Naive thymus-derived CD4-positive, alpha-beta T cell (primary cell): ENCODE measurements around the gene NAA15. TPM values are rescaled to one million over a fixed set of nuclear protein-coding genes. Genes with fewer than 3 reads are reported as not detected.

Experiments
- ATAC-seq: fragments of 150-1000 bp; cut with Tn5 transposase; 2 replicates; pipeline ENCODE4 v1.10.0; 2021; ENCODE audit warnings: mild to moderate bottlenecking, moderate library complexity
- CTCF ChIA-PET: fragments of 350-600 bp; sonication (Branson Sonifier 250); formaldehyde crosslinking; loops from one replicate; lab custom pipeline; 2021; ENCODE audit warnings: antibody characterized with exemption; lab: Charles Lee
- POLR2A ChIA-PET: fragments of 350-600 bp; sonication (Branson Sonifier 250); formaldehyde crosslinking; loops from one replicate; lab custom pipeline; 2021; ENCODE audit warnings: antibody characterized with exemption, inconsistent platforms; lab: Charles Lee
- DNase-seq, 9 donors: peaks; one replicate each; pipeline versions ENCODE4 v3.0.0 to v3.0.0-alpha.2; 2020 to 2022; ENCODE audit warnings: mixed read lengths in 1 of 9
- H3K27ac ChIP-seq: one replicate; pipeline ENCODE4 v1.7.0; 2013; ENCODE audit warnings: mild to moderate bottlenecking, low read depth, low read length, moderate library complexity
- H3K27me3 ChIP-seq, 2 donors: one replicate each; pipeline ENCODE4 v1.7.0; 2013; ENCODE audit warnings: low read length in 2 of 2, mild to moderate bottlenecking in 2 of 2, moderate library complexity in 2 of 2; ENCODE audit not compliant: control insufficient read depth in 2 of 2, insufficient read depth in 2 of 2
- H3K36me3 ChIP-seq, 3 experiments: 1 replicate in 2 of 3; 2 replicates in 1 of 3; pipeline ENCODE4 v1.7.0; 2013; ENCODE audit warnings: low read length in 3 of 3, mild to moderate bottlenecking in 3 of 3, moderate library complexity in 1 of 3; ENCODE audit not compliant: insufficient read depth in 3 of 3, control insufficient read depth in 2 of 3
- H3K4me1 ChIP-seq, 2 donors: one replicate each; pipeline ENCODE4 v1.7.0; 2013; ENCODE audit warnings: low read length in 2 of 2, mild to moderate bottlenecking in 2 of 2, moderate library complexity in 1 of 2; ENCODE audit not compliant: control insufficient read depth in 2 of 2, insufficient read depth in 2 of 2
- H3K4me3 ChIP-seq: 2 replicates; pipeline ENCODE4 v1.7.0; 2013; ENCODE audit warnings: mild to moderate bottlenecking, low read length
- H3K9me3 ChIP-seq, 3 experiments: 1 replicate in 2 of 3; 2 replicates in 1 of 3; pipeline ENCODE4 v1.7.0; 2013; ENCODE audit warnings: low read length in 3 of 3; ENCODE audit not compliant: control insufficient read depth in 2 of 3
- H3K27ac Mint-ChIP-seq, 9 donors: one replicate each; pipeline ENCODE4 v1.8.0; 2020 to 2022; ENCODE audit warnings: mixed read lengths in 9 of 9, mild to moderate bottlenecking in 8 of 9, moderate library complexity in 5 of 9, inconsistent platforms in 2 of 9
- H3K27me3 Mint-ChIP-seq, 5 donors: one replicate each; pipeline ENCODE4 v1.8.0; 2021 to 2022; ENCODE audit warnings: mixed read lengths in 5 of 5, mild to moderate bottlenecking in 1 of 5
- H3K36me3 Mint-ChIP-seq, 5 donors: one replicate each; pipeline ENCODE4 v1.8.0; 2020 to 2022; ENCODE audit warnings: mixed read lengths in 5 of 5, mild to moderate bottlenecking in 3 of 5, inconsistent platforms in 1 of 5
- H3K4me1 Mint-ChIP-seq, 7 donors: one replicate each; pipeline ENCODE4 v1.8.0; 2020 to 2022; ENCODE audit warnings: mixed read lengths in 7 of 7, mild to moderate bottlenecking in 3 of 7, inconsistent platforms in 1 of 7
- H3K4me3 Mint-ChIP-seq, 10 donors: one replicate each; pipeline ENCODE4 v1.8.0; 2020 to 2022; ENCODE audit warnings: mild to moderate bottlenecking in 10 of 10, mixed read lengths in 10 of 10, moderate library complexity in 6 of 10, inconsistent platforms in 2 of 10
- H3K9me3 Mint-ChIP-seq, 11 donors: one replicate each; pipeline ENCODE4 v1.8.0; 2020 to 2022; ENCODE audit warnings: mixed read lengths in 11 of 11, mild to moderate bottlenecking in 4 of 11, inconsistent platforms in 1 of 11, moderate library complexity in 1 of 11
- intact Hi-C, 2 donors: fragments of 100-400 bp; cut with micrococcal nuclease; formaldehyde crosslinking; loops; one replicate each; pipeline ENCODE4 v1.15.1; 2023
- polyA plus RNA-seq, 2 donors: library from polyadenylated mRNA; unstranded; fragments of 300-500 nt; fragmentation: Illumina TruSeq; gene quantifications; one replicate each; pipeline ENCODE4 v1.2.3, GENCODE V29; 2021
- total RNA-seq, 6 experiments: library from RNA in 5 of 6; stranded (reverse) in 5 of 6; gene quantifications; 1 replicate in 5 of 6; 2 replicates in 1 of 6; pipeline ENCODE4 v1.2.3 and lab custom pipeline; 2021 to 2026

NAA15 gene
- total and polyA plus RNA-seq, 7 experiments from 2014 or later = 35.7 to 67.4 (median 45.3) TPM

DNA sequence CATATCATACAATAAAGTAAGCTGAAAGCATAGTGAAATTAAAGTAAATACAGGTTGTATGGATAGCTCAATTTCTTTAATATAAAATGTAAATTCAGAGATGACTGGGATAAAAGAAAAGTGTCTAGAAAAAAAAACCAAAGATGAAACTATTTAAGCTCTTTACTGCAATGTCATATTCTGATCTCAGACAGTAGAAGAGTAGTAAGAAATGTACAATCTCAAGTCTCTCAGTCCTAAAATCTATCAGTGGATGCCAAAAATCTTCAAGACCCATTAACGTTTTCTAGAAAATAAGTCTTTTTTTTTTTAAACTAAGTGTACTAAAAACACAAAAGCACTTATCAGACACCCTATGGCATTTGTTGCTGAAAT is 35.1 kb upstream of the NAA15 start:
- H3K9me3 ChIP-seq = no peaks in the 10 kb centered on the region
- ATAC-seq = no peak
- H3K36me3 ChIP-seq = no peaks in the 10 kb centered on the region
- Mint-ChIP-seq H3K4me1 (peaks cover 9 to 20% (median 14%) of the 10 kb centered on the region in 7 donors), H3K4me3 (peak overlapping the region; percentile 58 to 93 (median 84)), H3K36me3 (no peaks in the 10 kb centered on the region), H3K27ac (peak overlapping the region in 5 of 9 donors; percentile 4 to 75 (median 43)), H3K9me3 (no peaks in the 10 kb centered on the region), H3K27me3 (peaks cover 0 to 22% (median 0%) of the 10 kb centered on the region in 5 donors)
- no peak for DNase-seq
- H3K27ac ChIP-seq = no peak overlapping the region
- ChIA-PET CTCF (interaction anchor here (0.6 to 1.6 kb wide), 3 partner anchors 9 to 233 kb away, joined by 3 to 6 read pairs (median 3); no protein-coding TSS in a partner anchor), POLR2A (interaction anchor here (0.6 to 0.7 kb wide), 6 partner anchors 19 to 183 kb away, joined by 3 to 8 read pairs (median 3); partner anchors contain the start of gene NAA15)
- H3K27me3 ChIP-seq = no peaks in the 10 kb centered on the region
- peaks cover 12 to 14% of the 10 kb centered on the region in 2 donors for H3K4me1 ChIP-seq
- intact Hi-C loops = loop anchor here (1.0 to 2.0 kb wide), 4 partner anchors 12 to 88 kb away; no protein-coding TSS in a partner anchor
- peak overlapping the region; percentile 42 for H3K4me3 ChIP-seq

DNA sequence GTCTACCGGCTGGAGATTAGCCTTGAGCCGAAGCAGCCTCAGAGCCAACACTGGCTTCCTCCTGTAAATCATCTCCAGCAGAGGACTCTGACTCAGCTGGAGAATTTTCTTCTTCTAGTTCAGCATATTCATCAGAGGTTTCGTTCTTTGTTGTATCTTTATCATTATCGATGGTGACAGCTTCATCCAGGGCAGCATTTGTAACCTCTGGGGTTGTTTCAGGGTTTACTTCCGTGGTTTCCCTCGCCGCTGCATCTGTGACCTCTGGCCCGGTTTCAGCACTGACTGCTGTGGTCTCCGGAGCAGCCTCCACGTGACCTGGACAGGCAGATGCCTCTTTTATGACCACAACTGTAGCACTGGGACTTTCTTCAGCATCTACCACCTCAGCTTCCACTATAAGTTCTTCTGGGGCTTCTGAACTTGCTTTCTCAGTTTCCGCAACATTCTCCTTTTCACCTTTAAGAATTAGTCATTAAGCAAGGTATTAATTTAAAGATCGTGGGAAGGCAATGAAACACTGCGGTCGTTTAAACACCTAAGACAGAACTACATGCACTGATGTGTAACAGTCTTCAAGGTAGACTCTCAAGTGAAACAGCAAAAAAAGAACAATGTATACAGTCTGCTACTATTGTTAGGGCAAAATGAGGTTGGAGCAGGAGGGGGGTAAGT is 34.6 kb upstream of the NAA15 start:
- ChIA-PET CTCF (interaction anchor here (0.6 to 1.6 kb wide), 3 partner anchors 10 to 233 kb away, joined by 3 to 6 read pairs (median 3); no protein-coding TSS in a partner anchor), POLR2A (interaction anchor here (0.6 to 0.7 kb wide), 3 partner anchors 29 to 38 kb away, joined by 3 to 8 read pairs (median 3); partner anchors contain the start of gene NAA15)
- no peak overlapping the region for H3K27ac ChIP-seq
- Mint-ChIP-seq H3K27me3 (peaks cover 0 to 18% (median 0%) of the 10 kb centered on the region in 5 donors), H3K9me3 (no peaks in the 10 kb centered on the region), H3K27ac (peak overlapping the region in 8 of 9 donors; percentile 4 to 86 (median 50)), H3K36me3 (no peaks in the 10 kb centered on the region), H3K4me1 (peaks cover 9 to 20% (median 14%) of the 10 kb centered on the region in 7 donors), H3K4me3 (peak overlapping the region; percentile 58 to 93 (median 84))
- no peaks in the 10 kb centered on the region for H3K36me3 ChIP-seq
- peak overlapping the region; percentile 42 for H3K4me3 ChIP-seq
- peak; percentile 96 for ATAC-seq
- H3K9me3 ChIP-seq = no peaks in the 10 kb centered on the region
- intact Hi-C loops = loop anchor here (1.0 to 2.0 kb wide), 4 partner anchors 12 to 88 kb away; no protein-coding TSS in a partner anchor
- H3K27me3 ChIP-seq = no peaks in the 10 kb centered on the region
- peak in 8 of 9 donors; percentile 14 to 72 (median 20) for DNase-seq
- H3K4me1 ChIP-seq = peaks cover 12 to 14% of the 10 kb centered on the region in 2 donors

DNA sequence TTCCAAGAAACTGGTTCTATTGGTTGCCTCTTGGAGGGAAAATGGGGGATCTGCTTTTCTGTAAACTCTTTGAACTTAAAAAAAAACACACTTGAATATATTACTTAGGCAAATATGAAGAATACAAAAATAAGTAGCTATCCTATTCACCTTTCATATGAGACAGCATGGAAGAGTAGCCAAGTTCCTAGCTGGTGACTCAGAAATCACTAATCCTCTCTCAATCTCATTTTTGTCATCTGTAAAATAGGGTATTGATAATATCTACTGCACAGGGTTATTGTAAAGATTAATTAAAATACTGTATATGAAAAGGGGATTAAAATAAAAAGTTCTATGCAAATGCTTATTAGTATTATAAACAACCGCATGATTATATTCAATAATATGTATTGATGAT is 34.0 kb upstream of the NAA15 start:
- H3K27me3 Mint-ChIP-seq = peaks cover 0 to 18% (median 0%) of the 10 kb centered on the region in 5 donors
- Histone ChIP-seq H3K4me3 (peak overlapping the region; percentile 42), H3K9me3 (no peaks in the 10 kb centered on the region), H3K27ac (no peak overlapping the region), H3K27me3 (no peaks in the 10 kb centered on the region), H3K36me3 (no peaks in the 10 kb centered on the region), H3K4me1 (peaks cover 12 to 14% of the 10 kb centered on the region in 2 donors)
- H3K4me1 Mint-ChIP-seq = peaks cover 9 to 20% (median 14%) of the 10 kb centered on the region in 7 donors
- H3K9me3 Mint-ChIP-seq = no peaks in the 10 kb centered on the region
- intact Hi-C loops = loop anchor here in 1 of 2 donors (2.0 kb wide), 1 partner anchor 28 kb away; no protein-coding TSS in a partner anchor
- ChIA-PET POLR2A (no interaction called here), CTCF (interaction anchor here (1.6 kb wide), 1 partner anchor 29 kb away, joined by 6 read pairs; no protein-coding TSS in a partner anchor)
- DNase-seq = no peak
- H3K27ac Mint-ChIP-seq = peak overlapping the region in 2 of 9 donors; percentile 63 to 75
- no peaks in the 10 kb centered on the region for H3K36me3 Mint-ChIP-seq
- ATAC-seq = no peak
- H3K4me3 Mint-ChIP-seq = peak overlapping the region in 7 of 10 donors; percentile 26 to 93 (median 85)

DNA sequence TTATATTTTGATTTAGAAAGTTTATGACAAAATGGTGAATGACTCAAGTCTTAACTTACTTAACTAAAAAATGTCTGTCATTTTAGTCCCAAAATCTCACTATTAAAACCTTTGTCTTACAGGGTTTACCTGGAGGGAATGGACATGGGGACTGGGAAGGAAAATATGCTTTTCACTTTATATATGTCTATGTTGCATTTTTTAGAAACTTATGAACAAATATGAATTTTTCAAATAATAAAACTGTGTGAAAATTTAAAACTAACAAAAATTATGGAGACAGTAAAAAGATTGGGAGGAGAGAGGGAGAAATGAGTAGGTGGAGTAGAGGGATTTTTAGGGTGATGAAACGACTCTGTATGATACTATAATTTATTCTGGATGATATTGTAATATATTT is 27.5 kb upstream of the NAA15 start:
- Histone ChIP-seq H3K4me1 (peaks cover 0 to 2% of the 10 kb centered on the region in 2 donors), H3K4me3 (no peak overlapping the region), H3K36me3 (no peaks in the 10 kb centered on the region), H3K27ac (no peak overlapping the region), H3K27me3 (peaks cover 3 to 9% of the 10 kb centered on the region in 2 donors), H3K9me3 (no peaks in the 10 kb centered on the region)
- DNase-seq (no peak), ATAC-seq (no peak)
- no peaks in the 10 kb centered on the region for H3K9me3 Mint-ChIP-seq
- intact Hi-C loops = no loop called here
- POLR2A ChIA-PET = no interaction called here
- peaks cover 2 to 7% (median 4%) of the 10 kb centered on the region in 7 donors for H3K4me1 Mint-ChIP-seq
- no peak overlapping the region for H3K4me3 Mint-ChIP-seq
- peaks cover 21 to 36% (median 31%) of the 10 kb centered on the region in 5 donors for H3K27me3 Mint-ChIP-seq
- H3K27ac Mint-ChIP-seq = no peak overlapping the region
- H3K36me3 Mint-ChIP-seq = peaks cover 0 to 4% (median 0%) of the 10 kb centered on the region in 5 donors
- CTCF ChIA-PET = no interaction called here

DNA sequence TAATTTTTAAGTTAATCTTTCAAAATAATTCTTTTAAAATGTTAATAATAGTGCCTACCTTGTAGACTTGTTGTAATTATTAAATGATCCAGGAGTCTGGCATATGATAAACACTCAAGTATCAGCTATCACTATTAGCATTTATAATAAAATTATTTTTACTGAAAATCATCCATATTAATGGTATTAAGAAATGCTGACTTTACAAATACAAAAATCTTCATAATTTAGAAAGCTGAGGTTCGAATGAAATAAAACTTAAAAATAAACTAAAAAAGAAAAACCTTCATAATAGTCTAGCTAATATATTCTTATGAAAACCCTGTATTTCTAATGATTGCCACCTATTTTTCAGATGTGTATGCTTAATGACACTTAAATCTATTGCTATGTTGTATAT is 26.5 kb upstream of the NAA15 start:
- Mint-ChIP-seq H3K4me1 (peaks cover 11 to 16% (median 13%) of the 10 kb centered on the region in 7 donors), H3K27me3 (peaks cover 30 to 44% (median 39%) of the 10 kb centered on the region in 5 donors), H3K36me3 (peaks cover 0 to 4% (median 0%) of the 10 kb centered on the region in 5 donors), H3K27ac (no peak overlapping the region), H3K9me3 (no peaks in the 10 kb centered on the region), H3K4me3 (no peak overlapping the region)
- no peak overlapping the region for H3K4me3 ChIP-seq
- H3K36me3 ChIP-seq = no peaks in the 10 kb centered on the region
- ATAC-seq = no peak
- H3K9me3 ChIP-seq = no peaks in the 10 kb centered on the region
- H3K27me3 ChIP-seq = peaks cover 3 to 19% of the 10 kb centered on the region in 2 donors
- peaks cover 0 to 12% of the 10 kb centered on the region in 2 donors for H3K4me1 ChIP-seq
- H3K27ac ChIP-seq = no peak overlapping the region
- CTCF ChIA-PET = no interaction called here
- DNase-seq = no peak
- intact Hi-C loops = no loop called here
- POLR2A ChIA-PET = interaction anchor here (1.0 kb wide), 1 partner anchor 47 kb away, joined by 4 read pairs; no protein-coding TSS in a partner anchor

DNA sequence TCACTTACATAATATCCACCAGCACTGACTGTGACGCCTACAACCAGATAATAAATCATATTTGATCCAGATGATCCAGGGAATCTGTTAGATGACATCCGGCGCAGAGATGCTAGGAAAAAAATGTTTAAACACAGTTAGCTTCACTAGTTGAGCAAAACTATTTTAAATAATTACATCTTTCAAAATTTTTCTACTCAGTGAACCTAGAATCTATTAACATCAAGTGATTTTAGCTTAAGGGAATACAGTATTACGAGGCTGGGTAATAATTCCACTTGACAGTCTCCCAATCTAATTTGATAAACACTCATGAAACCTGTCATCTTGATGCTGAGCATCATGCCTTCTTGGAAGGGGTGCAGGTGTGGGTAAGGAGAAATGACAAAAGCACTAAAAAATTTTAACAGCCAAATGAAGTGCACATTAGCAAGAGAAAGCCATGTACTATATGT is 26.0 kb upstream of the NAA15 start:
- H3K27me3 Mint-ChIP-seq = peaks cover 35 to 48% (median 45%) of the 10 kb centered on the region in 5 donors
- Histone ChIP-seq H3K36me3 (no peaks in the 10 kb centered on the region), H3K27me3 (peaks cover 3 to 23% of the 10 kb centered on the region in 2 donors), H3K4me3 (no peak overlapping the region), H3K27ac (no peak overlapping the region), H3K9me3 (no peaks in the 10 kb centered on the region), H3K4me1 (peaks cover 0 to 14% of the 10 kb centered on the region in 2 donors)
- ChIA-PET CTCF (interaction anchor here (0.6 kb wide), 1 partner anchor 30 kb away, joined by 5 read pairs; no protein-coding TSS in a partner anchor), POLR2A (interaction anchor here (1.0 kb wide), 1 partner anchor 10 kb away, joined by 3 read pairs; no protein-coding TSS in a partner anchor)
- peaks cover 0 to 4% (median 0%) of the 10 kb centered on the region in 5 donors for H3K36me3 Mint-ChIP-seq
- H3K9me3 Mint-ChIP-seq = no peaks in the 10 kb centered on the region
- no peak for DNase-seq
- H3K27ac Mint-ChIP-seq = no peak overlapping the region
- H3K4me3 Mint-ChIP-seq = no peak overlapping the region
- H3K4me1 Mint-ChIP-seq = peaks cover 15 to 20% (median 17%) of the 10 kb centered on the region in 7 donors
- ATAC-seq = no peak
- intact Hi-C loops = no loop called here
